Esophagus squamous epithelium (tissue), 4 donors: ENCODE data around the gene ZNF443.

ENCODE experiments used
- POLR2A ChIP-seq, 4 donors: fragments of 450-650 bp; IDR thresholded peaks; one replicate each; pipeline ENCODE4 v1.6.1; 2017; ENCODE audit warnings: antibody characterized with exemption in 4 of 4, mild to moderate bottlenecking in 4 of 4, moderate library complexity in 3 of 4
- TF ChIP-seq, protein P1 (sequence below), 6 experiments: fragments of 450-650 bp in 4 of 6; fragments of 200-600 bp in 2 of 6; sonication (generic) in 2 of 6; IDR thresholded peaks; one replicate each; pipeline ENCODE4 v1.5.1; 2016 to 2019; ENCODE audit warnings: antibody characterized with exemption in 6 of 6, mild to moderate bottlenecking in 4 of 6, moderate library complexity in 4 of 6

- TF ChIP-seq, protein P1, sequence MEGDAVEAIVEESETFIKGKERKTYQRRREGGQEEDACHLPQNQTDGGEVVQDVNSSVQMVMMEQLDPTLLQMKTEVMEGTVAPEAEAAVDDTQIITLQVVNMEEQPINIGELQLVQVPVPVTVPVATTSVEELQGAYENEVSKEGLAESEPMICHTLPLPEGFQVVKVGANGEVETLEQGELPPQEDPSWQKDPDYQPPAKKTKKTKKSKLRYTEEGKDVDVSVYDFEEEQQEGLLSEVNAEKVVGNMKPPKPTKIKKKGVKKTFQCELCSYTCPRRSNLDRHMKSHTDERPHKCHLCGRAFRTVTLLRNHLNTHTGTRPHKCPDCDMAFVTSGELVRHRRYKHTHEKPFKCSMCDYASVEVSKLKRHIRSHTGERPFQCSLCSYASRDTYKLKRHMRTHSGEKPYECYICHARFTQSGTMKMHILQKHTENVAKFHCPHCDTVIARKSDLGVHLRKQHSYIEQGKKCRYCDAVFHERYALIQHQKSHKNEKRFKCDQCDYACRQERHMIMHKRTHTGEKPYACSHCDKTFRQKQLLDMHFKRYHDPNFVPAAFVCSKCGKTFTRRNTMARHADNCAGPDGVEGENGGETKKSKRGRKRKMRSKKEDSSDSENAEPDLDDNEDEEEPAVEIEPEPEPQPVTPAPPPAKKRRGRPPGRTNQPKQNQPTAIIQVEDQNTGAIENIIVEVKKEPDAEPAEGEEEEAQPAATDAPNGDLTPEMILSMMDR (IDR thresholded peaks at IDR 0.05): no peak
- TF ChIP-seq POLR2A (IDR thresholded peaks at IDR 0.05): no peak
These were observed 23.9 kb upstream of the ZNF443 start for GRCh38 chr19:12464769-12465168.
